K562 (cell line): Measurements from ENCODE around the gene AP1G2. TPM values are rescaled to one million over a fixed set of nuclear protein-coding genes. Genes with fewer than 3 reads are reported as not detected.

Source experiments
- ATAC-seq: fragments of 200-7000 bp; cut with Tn5 transposase; 3 replicates; pipeline ENCODE4 v1.9.1; 2020; ENCODE audit warnings: moderate library complexity
- BruUV-seq: library from RNA; stranded (reverse); fragments of 400-500 nt; replicated peaks from 2 replicates; lab custom pipeline; 2021; lab: Mats Ljungman, UMichigan
- CTCF ChIA-PET: fragments of 300-600 bp; formaldehyde crosslinking; extraction: SDS; loops from one replicate; lab custom pipeline; 2021; ENCODE audit warnings: low intra/inter-chr PET ratio; lab: Yijun Ruan, JAX
- POLR2A ChIA-PET: fragments of 300-600, 350-650 bp; sonication (Branson Sonifier 250); formaldehyde crosslinking; extraction: SDS; loops from one replicate; lab custom pipeline; 2021; ENCODE audit warnings: antibody characterized with exemption, inconsistent platforms; lab: Yijun Ruan, JAX
- DNase-seq, 4 experiments: peaks; one replicate each; pipeline versions ENCODE4 v3.0.0 to v3.0.0-alpha.2; 2011 to 2018; ENCODE audit warnings: low spot score in 3 of 4, mixed read lengths in 3 of 4; ENCODE audit errors: extremely low read depth in 1 of 4
- FAIRE-seq: peaks from 2 replicates; lab custom pipeline; 2011; peaks lifted over from hg19 to GRCh38; lab: Jason Lieb, UNC
- H2AFZ ChIP-seq: 2 replicates; pipeline ENCODE4 v1.6.0; 2011; ENCODE audit warnings: low read depth, low read length, control low read depth, inconsistent platforms
- H3K27ac ChIP-seq: fragments of 200-600 bp; 3 replicates; pipeline ENCODE4 v1.8.0; 2011; ENCODE audit warnings: low read depth, mild to moderate bottlenecking, control low read depth, inconsistent platforms, low read length, moderate library complexity, mixed read lengths; ENCODE audit errors: extremely low read depth
- H3K27me3 ChIP-seq, 2 experiments: fragments of 300-600 bp in 1 of 2; 2 replicates in 1 of 2; 3 replicates in 1 of 2; pipeline versions ENCODE4 v1.6.0 to v1.8.0; 2011; ENCODE audit warnings: inconsistent platforms in 2 of 2, low read length in 2 of 2, mild to moderate bottlenecking in 1 of 2, mixed read lengths in 1 of 2, moderate library complexity in 1 of 2; ENCODE audit not compliant: control insufficient read depth in 2 of 2, insufficient read depth in 2 of 2
- H3K36me3 ChIP-seq: fragments of 300-600 bp; 3 replicates; pipeline ENCODE4 v1.8.0; 2011; ENCODE audit warnings: mild to moderate bottlenecking, low read length, inconsistent platforms; ENCODE audit not compliant: control insufficient read depth, insufficient read depth
- H3K4me1 ChIP-seq, 2 experiments: fragments of 200-600 bp in 1 of 2; replicated peaks in 1 of 2; 2 replicates in 1 of 2; 3 replicates in 1 of 2; pipeline versions ENCODE4 v1.5.1 to v1.8.0; 2011; ENCODE audit warnings: inconsistent platforms in 2 of 2, low read length in 2 of 2, mild to moderate bottlenecking in 1 of 2, mixed read lengths in 1 of 2, moderate library complexity in 1 of 2; ENCODE audit not compliant: control insufficient read depth in 2 of 2, insufficient read depth in 2 of 2
- H3K4me2 ChIP-seq: 2 replicates; pipeline ENCODE4 v1.6.1; 2011; ENCODE audit warnings: low read length, control low read depth, inconsistent platforms, mixed read lengths; ENCODE audit not compliant: insufficient read depth
- H3K4me3 ChIP-seq: fragments of 200-600 bp; sonication (generic), shearing (Covaris generic); 2 replicates; pipeline ENCODE4 v1.5.1; 2016; ENCODE audit warnings: control low read depth, inconsistent platforms
- H3K79me2 ChIP-seq: fragments of 200-600 bp; 3 replicates; pipeline ENCODE4 v1.8.0; 2011; ENCODE audit warnings: low read length, inconsistent platforms; ENCODE audit not compliant: control insufficient read depth, insufficient read depth
- H3K9ac ChIP-seq, 2 experiments: 2 replicates each; pipeline versions ENCODE4 v1.6.0 to v1.6.1; 2011; ENCODE audit warnings: low read depth in 2 of 2, low read length in 2 of 2, control low read depth in 1 of 2, inconsistent platforms in 1 of 2, mild to moderate bottlenecking in 1 of 2, mixed read lengths in 1 of 2; ENCODE audit not compliant: insufficient read depth in 1 of 2
- H3K9me1 ChIP-seq: one replicate; pipeline ENCODE4 v1.6.0; 2011; ENCODE audit warnings: inconsistent platforms, mild to moderate bottlenecking, low read length, moderate library complexity; ENCODE audit not compliant: control insufficient read depth, insufficient read depth
- H3K9me3 ChIP-seq: replicated peaks from 2 replicates; pipeline ENCODE4 v1.5.1; 2011; ENCODE audit warnings: low read depth, low read length, inconsistent platforms; ENCODE audit not compliant: control insufficient read depth, insufficient read depth
- H4K20me1 ChIP-seq: replicated peaks from 2 replicates; pipeline ENCODE4 v1.6.1; 2011; ENCODE audit warnings: low read length, inconsistent platforms, mixed read lengths; ENCODE audit not compliant: control insufficient read depth, insufficient read depth
- AFF1 ChIP-seq, 2 experiments: fragments of 450-650 bp; IDR thresholded peaks; 2 replicates each; pipeline ENCODE4 v1.6.1; 2018; ENCODE audit warnings: mild to moderate bottlenecking in 2 of 2, low read depth in 1 of 2; ENCODE audit not compliant: partially characterized antibody in 2 of 2
- CHD2 ChIP-seq: IDR thresholded peaks from 2 replicates; pipeline ENCODE4 v1.6.1; 2011; ENCODE audit warnings: low read depth, low read length
- FOXJ3 ChIP-seq: sonication (generic); formaldehyde crosslinking; IDR thresholded peaks from 2 replicates; pipeline ENCODE4 v1.4.0; 2020; ENCODE audit warnings: mild to moderate bottlenecking, missing genetic modification reagents
- RFX5 ChIP-seq: IDR thresholded peaks from 2 replicates; pipeline ENCODE4 v1.6.1; 2011; ENCODE audit warnings: low read depth, mild to moderate bottlenecking, improper control_type of control experiment, low read length
- SAFB2 ChIP-seq: fragments of 200-400 bp; formaldehyde crosslinking; IDR thresholded peaks from 2 replicates; pipeline ENCODE4 v1.6.1; 2018; ENCODE audit warnings: borderline replicate concordance, low read length, low read depth, moderate library complexity; ENCODE audit not compliant: severe bottlenecking
- SREBF1 ChIP-seq: fragments of 150-350 bp; IDR thresholded peaks from 2 replicates; pipeline ENCODE4 v1.6.1; 2014; ENCODE audit warnings: antibody characterized with exemption, low read depth, low read length, borderline replicate concordance
- ZNF41 ChIP-seq: fragments of 250-450 bp; sonication (Bioruptor Pico); conservative IDR thresholded peaks from 2 replicates; pipeline ENCODE4 v1.4.0; 2020; ENCODE audit warnings: mild to moderate bottlenecking
- WGBS: fragments of 100-300 bp; shearing (Covaris generic); methylation state at CpG from one replicate; pipeline ENCODE4 v1.1.6; 2016; ENCODE audit warnings: low coverage, mixed read lengths; ENCODE audit not compliant: insufficient coverage; ENCODE audit errors: missing lambda C conversion rate; 5-methylcytosine and 5-hydroxymethylcytosine counted together
- in situ Hi-C: fragments of 300-500 bp; cut with MboI; formaldehyde crosslinking; loops from 4 replicates; pipeline ENCODE4 v1.15.0; 2018; ENCODE audit warnings: inconsistent platforms, mixed read lengths
- intact Hi-C: fragments of 100-400 bp; cut with micrococcal nuclease; formaldehyde crosslinking; loops from 2 replicates; pipeline ENCODE4 v1.14.2; 2022
- polyA plus RNA-seq, 8 experiments: library from polyadenylated mRNA; depleted of rRNA in 4 of 8; stranded (reverse) in 5 of 8; unstranded in 3 of 8; fragments of >200 nt; fragmentation: Nextera tagmentation in 2 of 8; fragmentation: Illumina TruSeq in 1 of 8; extraction: Ambion mirVana in 2 of 8; extraction: Trizol in 1 of 8; gene quantifications; 2 replicates each; pipeline versions ENCODE4 v1.2.1 to v1.2.3, GENCODE V29; 2011 to 2014; ENCODE audit warnings: inconsistent platforms in 1 of 8, missing spikeins in 1 of 8
- total RNA-seq, 7 experiments: library from RNA; depleted of rRNA in 6 of 7; stranded (reverse); fragments of >200 nt in 6 of 7; fragmentation: Illumina TruSeq in 2 of 7; extraction: Trizol in 2 of 7; gene quantifications; 2 replicates each; pipeline versions ENCODE4 v1.2.1 to v1.2.3, GENCODE V29; 2011 to 2021; ENCODE audit warnings: low replicate concordance in 1 of 7

AP1G2 gene
- total and polyA plus RNA-seq, 9 of the 15 experiments (the other 6 are each of a cell fraction or from before 2014, with no cell fraction given), result 19.1 to 83.5 (median 33.3) TPM

- Histone ChIP-seq H3K79me2 (no peaks in the 10 kb centered on the region), H3K27ac (no peak overlapping the region), H2AFZ (no peak overlapping the region), H3K36me3 (no peaks in the 10 kb centered on the region), H3K9ac (no peak overlapping the region), H4K20me1 (no peaks in the 10 kb centered on the region), H3K4me1 (peaks cover 0 to 6% of the 10 kb centered on the region in 2 experiments; a peak in 2 of 5 replicates), H3K9me1 (no peaks in the 10 kb centered on the region), H3K4me3 (no peak overlapping the region), H3K27me3 (peaks cover 2 to 49% of the 10 kb centered on the region in 2 experiments; a peak in 3 of 5 replicates), H3K4me2 (no peak overlapping the region), H3K9me3 (no peaks in the 10 kb centered on the region)
- DNase-seq (no peak), ATAC-seq (no peak), FAIRE-seq (no peak)
- in situ Hi-C loops, result no loop called here
- POLR2A ChIA-PET, result interaction anchor here (0.9 kb wide), 1 partner anchor 9 kb away, joined by 4 read pairs; no protein-coding TSS in a partner anchor
- 22% methylated on average over 12 of the region's 14 CpGs for WGBS
- intact Hi-C loops, result no loop called here
- CTCF ChIA-PET, result no interaction called here
- TF ChIP-seq CHD2, result no peak
- no peak for TF ChIP-seq ZNF41 (CRISPR knock-in tag)
- TF ChIP-seq SAFB2, result no peak
- no peak for TF ChIP-seq FOXJ3 (CRISPR knock-in tag)
- TF ChIP-seq AFF1 (IDR thresholded peaks at IDR 0.05; ENCODE audit: low read depth in 1 of 2, partially characterized antibody in 2 of 2), result no peak
- TF ChIP-seq RFX5, result no peak
- TF ChIP-seq SREBF1, result no peak
- no TSS peak for BruUV-seq
Measured at GRCh38 chr14:23520899-23521533, 46.6 kb downstream of the AP1G2 start.
